Activated CD4-positive, CD25-positive, alpha-beta regulatory T cell (primary cell): ENCODE results near the gene ZNF618.

Experiments used
- DNase-seq, 4 experiments: peaks; one replicate each; lab custom pipeline; 2025; lab: John Stamatoyannopoulos, UW

Gene ZNF618

GRCh38 chr9:114023961-114024360 is 147.9 kb downstream of the ZNF618 start:
- no peak for DNase-seq

GRCh38 chr9:114025196-114025753 is 149.2 kb downstream of the ZNF618 start:
- no peak for DNase-seq

GRCh38 chr9:114025760-114026159 is 149.7 kb downstream of the ZNF618 start:
- no peak for DNase-seq

- no peak for DNase-seq
These were observed 150.2 kb downstream of the ZNF618 start for GRCh38 chr9:114026335-114026734.

- DNase-seq, result no peak
These were observed 151.2 kb downstream of the ZNF618 start for GRCh38 chr9:114027159-114027862.

- no peak for DNase-seq
These were observed 151.9 kb downstream of the ZNF618 start for GRCh38 chr9:114027863-114028465.

- DNase-seq, result no peak
These were observed 152.5 kb downstream of the ZNF618 start for GRCh38 chr9:114028646-114029045.

GRCh38 chr9:114029311-114030170 is 153.4 kb downstream of the ZNF618 start:
- no peak for DNase-seq

- DNase-seq, result no peak
These were observed 154.3 kb downstream of the ZNF618 start for GRCh38 chr9:114030364-114030763.

GRCh38 chr9:114031037-114031630 is 155.0 kb downstream of the ZNF618 start:
- DNase-seq, result no peak

GRCh38 chr9:114031948-114032840 is 156.1 kb downstream of the ZNF618 start:
- DNase-seq, result no peak

GRCh38 chr9:114033397-114034103 is 157.4 kb downstream of the ZNF618 start:
- no peak for DNase-seq

- no peak for DNase-seq
These were observed 158.1 kb downstream of the ZNF618 start for GRCh38 chr9:114034196-114034595.

- no peak for DNase-seq
These were observed 158.6 kb downstream of the ZNF618 start for GRCh38 chr9:114034661-114035062.

- DNase-seq, result no peak
These were observed 159.2 kb downstream of the ZNF618 start for GRCh38 chr9:114035221-114035844.

- DNase-seq, result no peak
These were observed 160.0 kb downstream of the ZNF618 start for GRCh38 chr9:114035845-114036801.

GRCh38 chr9:114037249-114037648 is 161.1 kb downstream of the ZNF618 start:
- DNase-seq, result no peak

- DNase-seq, result no peak
These were observed 162.0 kb downstream of the ZNF618 start for GRCh38 chr9:114037961-114038723.
